Medulla oblongata (tissue), 1 donor: Measurements from ENCODE around the gene OR2T27.
"Not testable (repeated sequence)": the region's sequence is repeated elsewhere in the genome, so short reads cannot be mapped to it uniquely, and the experiment has no call there.

Source experiments
- DNase-seq: peaks from one replicate; pipeline ENCODE4 v3.0.0-alpha.2; 2015; ENCODE audit errors: extremely low spot score

OR2T27 gene

GRCh38 chr1:248640906-248641305 lies 14.4 kb downstream of the OR2T27 start:
- not testable (repeated sequence) for DNase-seq

- DNase-seq, result not testable (repeated sequence)
These were observed 15.7 kb downstream of the OR2T27 start for GRCh38 chr1:248639652-248640051.

- not testable (repeated sequence) for DNase-seq
These were observed 18.7 kb downstream of the OR2T27 start for GRCh38 chr1:248636612-248637011.

DNA sequence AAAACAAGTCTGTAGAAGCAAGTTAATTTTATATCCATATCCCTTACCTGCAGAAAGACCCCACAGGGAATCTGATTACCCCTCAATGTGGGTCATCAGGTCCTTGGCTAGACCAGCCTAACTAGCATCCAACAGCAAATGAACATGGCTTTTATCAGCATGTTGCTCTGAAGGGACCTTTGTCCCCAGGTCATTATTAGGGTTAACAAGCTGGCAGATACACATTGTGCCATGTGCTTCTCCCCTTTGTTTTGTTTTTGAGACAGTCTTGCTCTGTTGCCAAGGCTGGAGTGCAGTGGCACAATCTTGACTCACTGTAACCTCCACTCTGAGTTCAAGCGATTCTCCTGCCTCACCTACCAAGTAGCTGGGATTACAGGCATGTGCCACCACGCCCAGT lies 20.3 kb downstream of the OR2T27 start, which contains the start of gene OR2T11:
TSS of gene OR2T11 (minus strand) at position 101 of the 400 bp plus-strand sequence. CDS start 7,963 bp downstream, outside the sequence.
- DNase-seq, result not testable (repeated sequence)

GRCh38 chr1:248631354-248632008 lies 23.8 kb downstream of the OR2T27 start:
- DNase-seq, result no peak

DNA sequence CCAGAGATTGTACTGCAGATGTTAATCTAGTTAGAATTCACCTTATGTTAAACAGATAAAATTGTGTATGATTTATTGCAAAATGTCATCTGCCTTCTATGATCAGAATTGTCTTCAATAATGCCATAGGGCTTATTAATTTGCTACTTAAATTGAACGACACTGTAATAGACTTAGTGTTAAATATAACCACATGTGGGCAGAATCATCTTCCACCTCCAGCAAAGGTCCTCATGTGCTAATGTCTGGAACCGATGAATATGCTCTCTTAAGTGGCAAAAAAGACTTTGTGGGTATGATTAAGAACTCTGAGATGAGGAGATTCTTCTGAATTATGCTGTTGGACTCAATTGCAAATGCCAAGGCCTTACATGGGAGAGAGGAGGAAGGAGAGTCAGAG lies 24.8 kb downstream of the OR2T27 start:
- DNase-seq, result no peak

- DNase-seq, result no peak
These were observed 27.1 kb downstream of the OR2T27 start for GRCh38 chr1:248627971-248628844.

DNA sequence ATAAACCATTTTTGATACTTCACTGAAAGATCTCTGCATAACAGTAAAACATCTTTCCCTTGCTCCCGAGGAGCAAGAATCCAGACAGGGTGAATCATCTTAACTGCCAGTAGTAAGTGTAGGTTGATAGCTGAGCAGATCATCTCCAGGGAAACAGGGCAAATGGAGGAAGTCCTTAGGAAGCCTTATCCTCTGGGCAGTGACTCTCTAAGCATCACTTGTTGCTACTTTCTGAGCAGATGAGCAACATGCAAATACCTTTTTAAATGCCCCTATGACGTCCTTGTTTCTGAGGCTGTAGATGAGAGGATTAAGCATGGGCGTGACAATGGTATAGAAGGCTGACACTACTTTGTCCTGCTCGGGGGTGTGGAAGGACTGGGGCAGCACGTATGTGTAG lies 29.4 kb downstream of the OR2T27 start:
- DNase-seq, result no peak

GRCh38 chr1:248625166-248625565 lies 30.2 kb downstream of the OR2T27 start:
- no peak for DNase-seq

DNA sequence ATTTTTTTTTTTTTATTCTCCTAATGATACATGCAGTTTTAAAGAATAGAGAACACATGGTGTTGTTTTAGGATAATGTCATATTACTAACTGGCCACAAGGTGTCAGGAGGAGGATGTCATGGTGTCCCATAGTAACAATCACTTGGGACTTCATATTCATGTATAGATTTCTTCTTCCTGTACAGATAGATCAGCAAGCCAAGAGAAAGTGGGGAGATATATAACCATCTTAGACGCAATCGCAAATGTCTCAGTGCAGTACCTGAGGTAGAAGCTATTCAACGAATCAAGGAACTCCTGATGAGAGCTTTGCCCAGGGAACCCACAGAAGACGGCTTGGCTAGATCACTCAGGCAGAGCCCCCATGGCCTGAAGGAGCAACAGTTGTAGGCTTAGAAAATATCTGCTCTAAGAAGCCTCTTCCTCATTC lies 32.7 kb downstream of the OR2T27 start:
- DNase-seq, result peak; percentile 28

DNA sequence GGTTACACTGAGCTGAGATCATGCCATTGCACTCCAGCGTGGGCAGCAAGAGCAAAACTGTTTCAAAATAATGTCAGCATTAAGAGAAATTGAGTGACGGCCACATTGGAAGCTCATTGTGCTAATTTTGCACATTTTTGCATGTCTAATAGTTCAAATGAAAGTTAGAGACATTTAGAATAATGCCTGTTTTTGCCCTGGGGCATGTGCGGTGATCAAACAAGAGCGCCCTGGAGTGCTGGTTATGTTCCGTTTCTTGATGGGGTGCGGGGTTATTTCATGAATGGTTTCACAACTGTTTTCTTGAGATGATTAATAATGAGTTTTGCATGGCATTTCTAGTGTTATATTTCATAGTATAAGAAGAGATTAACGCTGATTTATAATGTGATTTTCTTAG lies 33.6 kb downstream of the OR2T27 start:
- DNase-seq, result no peak

GRCh38 chr1:248618878-248619277 lies 36.5 kb downstream of the OR2T27 start:
- peak; percentile 66 for DNase-seq

DNA sequence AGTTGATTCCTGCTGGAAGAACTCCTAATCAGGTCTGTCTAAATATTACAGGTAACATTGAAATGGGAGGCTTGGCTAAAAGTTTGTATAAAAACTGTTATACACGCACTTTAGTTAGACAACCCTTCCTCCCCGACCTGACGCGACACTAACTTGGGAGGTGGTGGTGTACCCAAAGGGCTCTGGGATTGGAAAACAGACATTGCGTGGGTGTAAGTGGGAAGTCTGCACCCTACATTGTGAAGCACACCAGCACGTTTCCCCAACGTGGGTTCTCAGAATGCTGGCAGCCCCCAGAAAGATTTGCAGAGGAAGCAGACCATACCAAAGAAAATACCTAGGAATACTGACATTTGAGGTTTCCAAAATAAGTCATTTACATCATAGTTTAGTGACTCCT lies 37.2 kb downstream of the OR2T27 start:
- DNase-seq, result no peak

GRCh38 chr1:248613742-248614141 lies 41.6 kb downstream of the OR2T27 start:
- no peak for DNase-seq

DNA sequence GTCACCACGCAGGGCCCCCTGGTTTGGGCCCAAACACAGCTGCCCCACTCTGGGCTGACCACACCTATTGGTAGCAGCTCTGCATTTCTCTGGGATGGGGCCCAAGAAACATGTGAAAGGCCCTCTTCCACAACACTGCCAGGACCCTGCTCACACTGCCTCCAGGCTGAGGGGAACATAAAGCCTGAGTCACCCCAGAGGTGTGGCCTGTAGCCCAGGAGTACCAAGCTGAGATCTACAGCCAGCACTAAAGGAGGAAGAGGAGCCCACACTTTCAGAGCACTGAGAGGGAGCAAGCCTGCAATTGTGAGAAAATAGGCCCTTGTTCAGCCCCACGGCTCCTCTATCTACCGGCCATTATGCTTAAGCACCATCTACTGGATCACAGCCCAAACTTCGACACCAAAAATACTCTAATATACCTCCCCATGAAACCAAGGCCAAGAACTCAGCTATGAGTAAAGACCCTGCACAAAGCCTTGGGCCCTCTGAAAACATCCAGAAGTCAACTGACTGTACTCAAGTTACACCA lies 43.4 kb downstream of the OR2T27 start:
- no peak for DNase-seq

DNA sequence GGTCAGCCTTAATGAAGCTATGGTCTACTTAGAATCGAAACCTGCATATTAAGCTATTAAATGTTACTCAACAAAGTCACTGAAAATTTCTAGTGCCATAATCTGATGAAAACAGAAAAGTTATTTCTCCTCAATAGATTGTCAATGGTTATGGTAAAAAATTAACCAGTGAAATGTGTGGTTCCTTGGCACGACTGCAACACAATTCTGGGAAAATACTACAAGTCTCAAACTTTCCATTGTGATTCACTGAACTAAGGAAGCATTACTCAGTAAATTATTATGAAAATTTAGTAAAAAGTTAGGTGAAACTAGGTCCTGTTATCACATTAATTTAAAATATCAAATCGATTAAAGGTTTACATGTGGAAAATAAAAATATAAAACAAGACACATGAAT lies 45.0 kb downstream of the OR2T27 start:
- DNase-seq, result no peak
